ENCODE data around the gene CMTM6. TPM values are rescaled to one million over a fixed set of nuclear protein-coding genes. Genes with fewer than 3 reads are reported as not detected.
"Not testable (repeated sequence)": the region's sequence is repeated elsewhere in the genome, so short reads cannot be mapped to it uniquely, and the experiment has no call there.

The CMTM6 gene
- polyA plus RNA-seq, 4 donors = 56.6 to 101 (median 76.0) TPM

DNA sequence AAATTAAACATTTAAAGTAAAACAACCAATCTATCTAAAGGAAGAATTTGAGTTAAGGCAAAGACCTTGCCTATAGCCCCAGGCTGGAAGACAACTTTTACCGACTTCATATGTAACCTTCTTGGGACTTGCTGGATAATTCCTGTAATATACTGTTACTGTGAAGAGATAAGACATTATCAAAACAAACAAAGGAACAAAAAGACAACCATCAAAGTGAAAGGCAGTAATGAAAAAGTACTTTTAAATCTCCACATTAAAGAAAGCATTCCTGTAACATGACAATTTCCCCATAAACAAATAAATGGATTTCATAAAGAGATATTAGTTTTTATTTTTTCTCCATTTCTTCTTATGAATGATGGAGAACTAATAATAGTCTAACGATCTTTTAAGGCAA lies 2.4 kb downstream of the CMTM6 start:
- DNase-seq (ENCODE audit: low read depth in 4 of 4, low spot score in 3 of 4) = no peak

DNA sequence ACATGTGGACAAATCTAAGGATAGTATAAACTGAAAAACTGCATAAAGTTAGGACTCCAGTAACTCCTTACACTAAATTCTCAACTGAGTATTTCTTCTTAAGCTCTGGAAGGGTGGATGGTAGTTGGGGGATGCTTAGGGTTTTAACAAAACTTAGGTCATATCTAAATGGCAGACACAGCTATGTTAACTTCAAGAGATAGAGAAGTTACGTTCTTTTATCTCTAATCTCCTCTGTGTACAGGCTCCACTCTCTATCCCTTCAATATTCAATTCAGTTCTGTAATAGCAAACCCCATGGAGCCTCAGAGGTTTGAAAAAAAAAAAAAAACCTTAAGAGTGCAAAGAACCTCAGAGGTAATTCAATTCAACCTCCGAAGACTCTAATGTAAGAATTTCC lies 3.1 kb downstream of the CMTM6 start:
- no peak for DNase-seq (ENCODE audit: low read depth in 4 of 4, low spot score in 3 of 4)

DNA sequence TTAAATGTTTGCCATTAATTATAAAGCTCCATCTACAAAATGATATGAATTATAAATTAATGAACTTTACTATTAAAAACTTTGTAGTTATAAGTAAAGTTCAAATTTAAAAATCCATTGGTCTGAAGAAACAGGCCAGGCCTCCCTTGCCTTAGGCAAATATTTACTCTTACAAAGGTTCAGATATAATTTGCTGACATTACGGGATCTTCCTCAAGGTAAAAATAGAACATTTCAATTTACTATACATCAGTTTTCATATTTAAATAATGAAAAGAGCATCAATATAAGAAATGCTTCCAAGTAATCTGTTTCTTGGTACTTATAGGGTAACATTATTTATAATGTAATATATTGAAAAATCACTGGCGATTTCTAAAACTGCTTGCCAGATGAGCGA lies 3.7 kb downstream of the CMTM6 start:
- DNase-seq (ENCODE audit: low read depth in 4 of 4, low spot score in 3 of 4) = no peak

DNA sequence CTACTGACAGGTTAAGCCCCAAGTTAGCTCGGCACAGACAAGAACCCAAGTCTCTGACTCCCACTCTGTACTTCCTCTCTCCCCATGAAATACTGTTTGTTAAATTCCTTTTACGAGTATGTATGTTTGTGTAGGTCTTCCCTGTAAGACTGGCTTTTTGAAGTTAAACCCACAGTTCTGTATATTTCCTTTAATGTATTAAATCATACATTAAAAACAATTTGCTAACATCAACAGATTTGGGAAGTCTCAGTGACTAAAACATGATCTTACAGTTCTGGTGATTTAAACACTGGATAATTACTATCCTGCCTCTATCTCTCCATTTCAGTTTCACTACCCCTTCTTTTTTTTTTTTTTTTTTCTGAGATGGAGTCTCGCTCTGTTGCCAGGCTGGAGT lies 4.4 kb downstream of the CMTM6 start:
- no peak for DNase-seq (ENCODE audit: low read depth in 4 of 4, low spot score in 3 of 4)

DNA sequence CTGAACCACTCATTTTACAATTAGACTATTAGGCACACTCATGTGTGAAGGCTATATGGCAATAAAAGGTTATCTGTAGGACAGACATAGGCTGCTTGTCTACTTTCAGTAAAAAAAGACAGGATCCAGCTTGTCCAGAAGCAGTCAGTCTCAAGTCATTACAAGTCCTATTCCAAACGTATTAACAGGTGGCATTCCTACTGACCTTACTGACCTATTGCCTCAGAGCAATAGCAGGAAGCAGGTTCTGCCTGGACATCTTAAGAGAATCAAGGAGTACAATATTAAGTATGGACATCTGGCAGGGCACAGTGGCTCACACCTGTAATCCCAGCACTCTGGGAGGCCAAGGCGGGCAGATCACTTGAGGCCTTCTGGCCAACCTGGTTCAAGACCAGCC lies 7.0 kb downstream of the CMTM6 start:
- no peak for DNase-seq (ENCODE audit: low read depth in 4 of 4, low spot score in 3 of 4)

DNA sequence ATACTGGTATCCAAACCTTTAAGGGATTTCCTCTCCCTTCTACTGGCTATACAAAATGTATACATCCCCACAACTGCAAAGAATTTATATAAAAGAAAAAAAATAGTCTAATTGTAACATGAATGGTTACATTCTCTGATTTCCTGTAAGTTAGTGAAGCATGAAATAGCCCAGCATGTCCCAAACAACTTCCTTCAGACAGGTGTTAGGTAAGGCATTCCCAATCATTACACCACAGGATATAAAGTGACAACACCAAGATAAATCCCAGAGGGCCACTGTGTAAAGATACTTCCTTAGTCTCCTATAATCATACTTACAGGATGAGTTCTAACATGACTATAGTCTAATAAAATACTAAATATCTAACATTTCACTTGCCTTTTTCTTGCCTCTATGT lies 7.6 kb downstream of the CMTM6 start:
- no peak for DNase-seq (ENCODE audit: low read depth in 4 of 4, low spot score in 3 of 4)

DNA sequence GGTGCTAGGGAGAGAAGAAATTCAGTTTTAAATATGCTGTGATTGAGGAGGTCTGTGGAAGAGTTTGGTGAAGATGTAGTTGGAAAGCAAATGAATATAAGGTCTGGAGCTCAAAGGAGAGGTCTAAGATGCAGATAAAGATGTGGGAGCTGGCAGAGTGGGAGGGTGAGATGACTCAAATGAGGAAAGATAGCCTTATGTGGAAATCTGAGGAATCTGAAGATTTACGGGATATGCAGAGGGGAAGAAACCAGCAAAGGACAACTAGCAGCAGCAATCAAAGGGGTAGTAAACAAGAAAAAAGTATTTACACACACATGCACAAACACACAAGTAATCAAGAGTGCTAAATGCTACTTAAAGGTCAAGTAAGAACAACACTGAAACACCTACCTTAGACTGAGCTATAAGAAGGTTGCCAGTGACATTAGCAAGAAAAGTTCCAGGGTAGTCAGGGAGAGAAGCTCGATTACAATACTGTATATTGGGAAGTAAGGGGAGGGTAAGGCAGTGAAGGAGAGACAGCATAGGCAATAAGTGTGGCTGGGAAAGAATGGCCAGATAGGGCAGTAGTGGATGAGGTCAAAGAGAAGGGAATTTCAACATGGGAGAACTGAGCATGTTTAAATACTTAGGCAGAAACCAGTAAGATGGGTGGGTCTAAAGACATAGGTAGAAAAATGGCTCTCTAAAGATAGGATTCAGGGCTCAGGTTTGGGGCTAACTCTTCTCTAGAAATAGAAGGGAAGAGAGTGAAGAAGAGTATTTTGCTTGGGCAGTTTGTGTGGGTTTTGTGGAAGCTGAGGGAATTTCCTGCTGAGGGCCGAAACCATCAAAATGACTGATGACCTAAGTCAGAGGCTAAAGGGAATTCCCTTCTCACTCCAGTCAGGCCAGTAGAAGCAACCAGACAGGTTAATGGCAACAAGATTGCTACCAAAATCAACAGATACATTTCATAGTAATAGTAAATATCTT lies 8.9 kb downstream of the CMTM6 start:
- DNase-seq (ENCODE audit: low read depth in 4 of 4, low spot score in 3 of 4) = no peak

DNA sequence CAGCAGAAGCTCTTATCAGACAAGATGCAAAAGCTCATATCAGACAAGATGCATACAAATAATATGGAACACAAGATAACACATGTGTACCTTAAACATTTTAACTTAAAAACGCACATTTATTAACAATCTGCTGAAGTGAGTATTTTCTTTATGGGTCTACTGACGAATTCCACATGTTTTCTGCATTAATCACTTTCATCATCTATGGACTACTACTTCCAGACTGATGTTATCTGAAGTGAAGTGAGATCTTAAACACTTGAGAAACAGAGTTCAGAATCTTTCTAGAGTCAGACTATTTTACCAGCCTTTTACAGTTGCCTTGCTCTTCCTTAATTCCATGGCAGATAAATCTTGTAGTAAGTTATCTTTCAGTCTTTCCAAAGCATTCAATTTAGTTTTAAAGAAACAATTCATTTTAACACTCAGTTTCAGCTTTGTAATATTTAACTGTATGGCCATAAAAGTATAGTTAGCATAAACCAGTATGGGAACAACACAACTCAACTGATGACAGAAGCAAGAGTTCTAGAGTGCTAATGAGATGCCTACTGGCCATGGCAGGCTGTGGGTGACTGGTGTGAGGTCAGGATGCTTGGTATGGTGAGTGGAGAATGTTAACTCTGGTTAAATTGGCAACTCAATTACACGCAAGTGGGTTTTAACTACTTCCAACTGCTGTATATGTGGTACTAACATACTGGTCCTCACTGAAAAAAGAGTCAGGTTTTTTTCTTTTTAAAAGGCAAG lies 9.8 kb downstream of the CMTM6 start:
- no peak for DNase-seq (ENCODE audit: low read depth in 4 of 4, low spot score in 3 of 4)

DNA sequence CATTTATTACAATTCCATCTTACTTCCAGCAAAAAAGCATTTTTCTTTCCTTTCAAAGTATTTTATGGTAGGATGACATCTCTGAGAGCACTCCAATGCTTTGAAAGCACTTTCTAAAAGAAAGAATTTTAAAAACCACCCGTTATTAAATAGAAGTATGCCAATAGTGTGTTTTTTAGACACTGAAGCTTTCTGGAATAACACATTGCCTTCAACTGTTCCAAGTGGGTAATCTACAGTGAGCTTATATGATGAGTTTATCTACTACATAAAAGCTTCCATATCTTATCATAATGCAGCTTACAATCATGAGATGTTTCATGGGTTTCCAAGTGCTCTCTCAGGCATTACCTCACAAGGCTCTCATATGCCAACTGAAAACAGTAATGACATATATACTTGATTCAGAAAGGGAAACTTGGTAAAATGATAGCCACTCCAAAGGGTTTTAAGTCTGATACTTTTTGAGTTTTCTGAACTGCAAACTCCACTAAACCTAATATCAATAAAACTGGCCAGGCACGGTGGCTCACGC lies 14.1 kb downstream of the CMTM6 start:
- no peak for DNase-seq (ENCODE audit: low read depth in 4 of 4, low spot score in 3 of 4)

DNA sequence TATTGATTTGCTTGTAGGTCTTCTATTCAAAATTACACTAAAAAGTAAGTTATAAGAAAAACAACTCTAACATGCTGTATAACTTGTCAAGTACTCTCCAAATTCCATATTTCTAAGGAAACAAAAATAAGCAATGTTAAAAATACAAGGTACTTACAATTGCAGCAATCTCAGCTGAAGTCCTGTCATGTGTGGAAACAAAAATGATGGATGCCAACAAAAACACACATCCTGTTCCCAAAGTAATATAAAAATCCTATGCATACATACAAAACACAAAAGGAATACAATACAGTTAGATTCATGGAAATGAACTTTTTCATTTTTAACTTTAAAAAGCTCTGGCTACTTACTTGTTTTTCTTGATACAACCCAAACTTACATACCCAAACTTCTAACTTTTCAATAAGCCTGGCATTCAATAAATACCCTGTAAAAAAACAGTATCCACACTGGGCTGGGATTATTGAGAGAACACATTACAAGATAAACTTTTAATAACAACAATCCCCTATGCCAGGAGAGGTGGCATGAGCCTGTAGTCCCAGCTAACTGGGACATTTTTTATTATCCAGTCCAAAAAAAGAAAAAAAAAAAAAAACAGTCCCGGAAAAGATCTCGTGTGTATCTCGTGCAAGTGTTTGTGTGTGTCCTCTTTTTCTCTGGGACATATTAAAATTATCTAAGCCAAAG lies 14.7 kb downstream of the CMTM6 start:
- no peak for DNase-seq (ENCODE audit: low read depth in 4 of 4, low spot score in 3 of 4)

DNA sequence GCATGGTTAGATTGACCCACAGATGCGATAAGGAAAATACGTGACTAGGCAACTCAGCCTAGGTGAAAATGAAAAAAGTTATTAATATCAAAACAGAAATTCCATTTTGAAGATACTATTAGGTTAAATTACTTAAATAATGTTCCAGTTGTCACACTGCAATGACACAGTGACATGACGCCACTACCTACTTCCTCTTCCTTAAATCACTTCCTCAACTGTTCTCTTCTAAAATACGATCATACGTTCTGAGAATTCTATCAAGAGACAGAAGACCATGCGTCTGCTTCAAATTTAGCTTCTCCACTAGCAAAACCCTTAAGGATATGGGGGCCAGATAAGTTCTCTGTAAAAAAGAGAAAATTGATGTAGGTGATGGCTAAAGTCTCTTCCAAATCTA lies 18.2 kb downstream of the CMTM6 start:
- no peak for DNase-seq (ENCODE audit: low read depth in 4 of 4, low spot score in 3 of 4)

DNA sequence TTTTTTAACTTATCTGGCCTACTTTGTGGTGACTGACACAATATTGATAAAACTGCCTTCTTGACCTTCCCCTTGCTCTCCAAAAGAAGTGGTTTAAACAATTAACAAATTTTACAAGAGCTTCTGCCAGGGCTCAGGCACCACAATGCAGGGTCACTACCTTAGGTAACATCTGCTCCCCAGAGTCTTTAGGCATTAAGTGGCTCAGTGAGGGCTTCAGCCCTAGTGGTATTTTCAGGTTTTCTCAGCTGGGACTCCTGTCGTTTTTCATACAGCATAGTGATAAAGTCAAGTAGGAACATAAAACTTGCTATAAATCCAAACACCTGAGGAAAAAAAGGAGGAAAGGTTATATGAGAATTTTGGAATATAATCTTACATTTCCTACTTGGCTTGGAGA lies 18.9 kb downstream of the CMTM6 start:
- no peak for DNase-seq (ENCODE audit: low read depth in 4 of 4, low spot score in 3 of 4)

DNA sequence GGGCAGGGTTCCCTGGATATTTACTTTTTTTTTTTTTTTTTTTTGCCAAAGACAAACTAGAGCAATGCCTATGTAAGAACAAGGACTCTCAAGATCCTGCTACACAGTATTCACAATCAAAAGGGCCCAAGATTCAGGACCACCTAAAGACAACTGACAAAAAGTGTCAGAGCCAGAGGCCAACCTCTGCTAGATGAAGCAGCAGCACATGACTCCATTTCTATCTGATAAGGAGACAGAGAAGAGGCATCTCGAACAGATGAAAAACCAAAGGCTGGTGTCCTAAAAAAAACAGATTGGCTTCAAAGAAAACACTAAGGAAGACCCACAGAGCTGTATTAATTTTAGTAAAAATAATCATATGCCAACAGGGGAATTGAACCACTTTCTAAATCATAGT lies 20.0 kb downstream of the CMTM6 start:
- DNase-seq (ENCODE audit: low read depth in 4 of 4, low spot score in 3 of 4) = no peak

DNA sequence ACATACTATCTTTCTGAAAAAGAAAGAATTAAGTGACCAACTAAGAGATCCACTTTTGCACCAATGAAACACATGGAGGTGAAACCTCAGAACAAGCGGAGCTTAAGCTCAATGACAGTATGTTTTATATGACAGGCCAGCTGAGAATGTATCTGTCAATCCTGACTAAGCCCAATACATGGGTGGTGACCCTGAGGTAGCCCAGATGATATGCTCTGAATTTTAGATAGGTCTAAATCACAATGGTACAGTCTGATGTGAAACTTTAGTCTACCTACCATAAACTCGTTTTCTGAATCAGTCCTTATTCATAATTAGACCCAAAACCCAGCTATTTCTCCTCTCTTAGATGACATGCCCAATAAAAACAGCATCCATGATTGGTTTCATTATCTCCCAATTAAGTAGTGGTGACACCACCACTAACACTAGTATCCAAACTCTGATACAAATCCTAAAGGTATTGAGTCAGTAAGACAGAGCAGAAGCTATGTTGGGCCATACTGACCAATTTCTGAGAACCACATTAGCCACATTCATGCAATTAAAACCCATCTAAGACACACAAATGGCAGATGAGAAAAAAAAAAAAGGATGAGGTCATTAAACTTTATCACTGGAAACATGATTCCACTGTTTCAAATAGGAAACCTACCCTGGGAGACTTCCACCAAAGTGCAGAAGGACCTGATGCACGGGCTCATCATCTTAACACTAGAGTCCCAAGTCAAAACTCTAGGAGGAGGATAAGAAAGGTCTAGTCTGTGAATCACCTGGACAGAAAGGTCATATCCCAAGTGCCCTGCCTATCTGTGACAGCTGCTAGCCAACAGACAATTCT lies 20.6 kb downstream of the CMTM6 start:
- no peak for DNase-seq (ENCODE audit: low read depth in 4 of 4, low spot score in 3 of 4)

DNA sequence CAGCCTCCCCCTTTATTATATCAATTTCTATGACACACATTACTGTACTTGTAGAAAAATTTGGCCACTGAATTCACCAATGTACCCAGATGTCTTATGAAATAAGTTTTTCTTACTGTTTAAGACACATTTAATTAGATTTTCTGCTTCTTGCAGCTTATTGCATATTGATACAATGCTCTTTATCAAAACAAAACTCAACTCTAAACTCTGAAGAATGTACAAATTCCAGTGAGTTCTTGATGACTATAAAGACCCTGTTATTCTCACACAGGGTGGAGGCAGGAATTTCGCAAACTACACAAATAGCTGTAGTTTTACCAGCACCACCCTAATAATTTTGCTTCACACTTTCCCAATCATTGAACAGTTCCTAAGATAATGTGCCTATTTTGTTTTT lies 22.0 kb downstream of the CMTM6 start:
- no peak for DNase-seq (ENCODE audit: low read depth in 4 of 4, low spot score in 3 of 4)

DNA sequence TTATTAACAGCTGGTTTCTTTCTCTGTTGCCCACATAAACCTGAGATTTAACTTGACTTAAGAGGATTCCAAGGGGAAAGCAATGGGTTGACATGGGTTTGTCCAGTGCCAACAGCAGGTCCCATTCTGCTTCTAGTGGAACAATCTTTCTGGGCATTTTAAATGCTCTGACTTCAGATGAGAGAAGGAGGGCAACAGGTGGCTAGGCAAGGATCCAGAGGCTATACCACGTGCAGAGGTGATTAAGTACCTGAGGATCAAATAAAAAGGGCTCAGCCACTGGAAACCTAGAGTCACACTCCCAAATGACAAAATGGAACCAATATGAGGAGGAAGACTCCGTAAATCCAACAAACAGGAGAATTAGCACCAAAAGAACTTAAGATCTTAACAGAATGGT lies 28.5 kb downstream of the CMTM6 start:
- no peak for DNase-seq (ENCODE audit: low read depth in 4 of 4, low spot score in 3 of 4)

DNA sequence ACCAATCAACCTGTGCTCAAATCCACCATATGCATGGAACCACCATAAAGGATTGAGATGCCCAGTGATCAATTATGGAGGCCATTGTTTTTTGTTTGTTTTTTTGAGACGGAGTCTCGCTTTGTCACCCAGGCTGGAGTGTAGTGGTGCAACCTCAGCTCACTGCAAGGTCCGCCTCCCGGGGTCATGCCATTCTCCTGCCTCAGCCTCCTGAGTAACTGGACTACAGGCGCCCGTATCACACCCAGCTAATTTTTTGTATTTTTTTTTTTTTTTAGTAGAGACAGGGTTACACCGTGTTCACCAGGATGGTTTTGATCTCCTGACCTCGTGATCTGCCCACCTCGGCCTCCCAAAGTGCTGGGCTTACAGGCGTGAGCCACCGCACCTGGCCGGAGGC lies 30.5 kb downstream of the CMTM6 start:
- not testable (repeated sequence) for DNase-seq (ENCODE audit: low read depth in 4 of 4, low spot score in 3 of 4)

DNA sequence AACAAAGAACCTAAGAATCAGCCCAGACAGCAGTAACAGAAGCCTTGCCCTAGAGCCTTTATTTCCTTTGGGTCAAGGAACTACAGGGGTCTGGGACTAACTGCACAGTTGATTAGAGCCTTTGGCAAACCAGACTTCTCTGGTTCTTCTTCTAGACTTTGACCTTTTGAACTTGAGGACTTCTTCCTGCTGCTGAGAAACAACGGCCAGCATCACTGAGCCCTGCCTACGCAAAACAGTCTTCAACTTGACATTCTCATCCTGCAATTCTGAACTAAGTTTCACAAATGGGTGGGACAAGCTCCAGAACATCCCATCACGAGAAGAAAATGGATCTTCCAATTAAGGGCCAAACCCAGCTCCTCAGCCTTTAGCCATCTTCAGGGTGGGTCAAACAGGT lies 31.4 kb downstream of the CMTM6 start:
- DNase-seq (ENCODE audit: low read depth in 4 of 4, low spot score in 3 of 4) = no peak

DNA sequence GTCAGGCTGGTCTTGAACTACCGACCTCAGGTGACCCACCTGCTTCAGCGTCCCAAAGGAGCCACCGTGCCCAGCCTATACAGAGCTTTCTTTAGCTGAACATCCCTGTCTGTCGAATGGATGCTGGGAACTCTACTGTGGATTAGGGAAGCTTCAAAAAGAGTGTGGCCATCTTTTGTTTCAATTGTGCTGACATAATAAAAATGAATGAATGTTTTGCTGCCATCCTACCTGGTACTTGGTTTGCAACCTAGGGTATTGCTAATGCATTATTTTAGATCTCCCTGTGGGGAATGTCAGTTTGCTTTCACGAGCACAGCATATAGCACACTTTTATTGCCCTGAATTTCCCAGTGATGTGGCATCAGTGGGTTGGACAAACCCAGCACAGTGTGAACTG lies 32.3 kb downstream of the CMTM6 start:
- DNase-seq (ENCODE audit: low read depth in 4 of 4, low spot score in 3 of 4) = no peak

All from left renal pelvis (tissue), 4 donors.